MM.1S (cell line): ENCODE measurements around the gene PHF21A.

Source experiments
- DNase-seq: peaks from one replicate; pipeline ENCODE4 v3.0.0-alpha.2; 2015
- H2AFZ ChIP-seq: fragments of 300-600 bp; sonication (generic); 2 replicates; pipeline ENCODE4 v1.6.0; 2016; ENCODE audit warnings: antibody characterized with exemption, low read length
- H3F3A ChIP-seq: fragments of 300-600 bp; sonication (generic); 2 replicates; pipeline ENCODE4 v1.6.1; 2016; ENCODE audit warnings: mild to moderate bottlenecking, antibody characterized with exemption, low read length, moderate library complexity, mixed read lengths; ENCODE audit not compliant: insufficient read depth
- H3K27ac ChIP-seq: fragments of 300-600 bp; sonication (generic); 2 replicates; pipeline ENCODE4 v1.5.1; 2016; ENCODE audit warnings: mild to moderate bottlenecking, low read length
- H3K27me3 ChIP-seq: fragments of 300-600 bp; sonication (generic); replicated peaks from 2 replicates; pipeline ENCODE4 v1.6.0; 2016; ENCODE audit warnings: low read length; ENCODE audit not compliant: insufficient read depth
- H3K36me3 ChIP-seq: fragments of 300-600 bp; sonication (generic); replicated peaks from 2 replicates; pipeline ENCODE4 v1.6.1; 2016; ENCODE audit warnings: mild to moderate bottlenecking, low read length, mixed read lengths; ENCODE audit not compliant: insufficient read depth
- H3K4me1 ChIP-seq: fragments of 300-600 bp; sonication (generic); 2 replicates; pipeline ENCODE4 v1.6.1; 2016; ENCODE audit warnings: low read length, mixed read lengths
- H3K4me2 ChIP-seq: fragments of 300-600 bp; sonication (generic); 2 replicates; pipeline ENCODE4 v1.6.0; 2016; ENCODE audit warnings: low read depth, low read length
- H3K4me3 ChIP-seq: fragments of 300-600 bp; sonication (generic); 2 replicates; pipeline ENCODE4 v1.5.1; 2016; ENCODE audit warnings: low read length, mixed read lengths
- H3K79me2 ChIP-seq: fragments of 300-600 bp; sonication (generic); 2 replicates; pipeline ENCODE4 v1.6.1; 2016; ENCODE audit warnings: mixed run types, low read length, mixed read lengths
- H3K9ac ChIP-seq: fragments of 300-600 bp; sonication (generic); 2 replicates; pipeline ENCODE4 v1.6.1; 2016; ENCODE audit warnings: low read length, mixed read lengths
- H3K9me2 ChIP-seq: fragments of 300-600 bp; sonication (generic); replicated peaks from 2 replicates; pipeline ENCODE4 v1.6.1; 2016; ENCODE audit warnings: mild to moderate bottlenecking, low read length, mixed read lengths; ENCODE audit not compliant: insufficient read depth
- H3K9me3 ChIP-seq: fragments of 300-600 bp; sonication (generic); replicated peaks from 2 replicates; pipeline ENCODE4 v1.6.1; 2016; ENCODE audit warnings: mild to moderate bottlenecking, low read length, mixed read lengths; ENCODE audit not compliant: insufficient read depth
- H4K20me1 ChIP-seq: fragments of 300-600 bp; sonication (generic); 2 replicates; pipeline ENCODE4 v1.6.1; 2016; ENCODE audit warnings: mild to moderate bottlenecking, low read length, moderate library complexity, mixed read lengths; ENCODE audit not compliant: insufficient read depth
- CTCF ChIP-seq: fragments of 300-600 bp; sonication (generic); IDR thresholded peaks from 2 replicates; pipeline ENCODE4 v1.5.1; 2016; ENCODE audit warnings: antibody characterized with exemption, low read length, mixed read lengths
- EZH2 ChIP-seq: fragments of 300-600 bp; sonication (generic); optimal IDR thresholded peaks from 2 replicates; pipeline ENCODE3; 2017; ENCODE audit warnings: low read depth, mild to moderate bottlenecking, antibody characterized with exemption, low read length, mixed read lengths
- EZH2phosphoT487 ChIP-seq: fragments of 300-600 bp; sonication (generic); IDR thresholded peaks from 2 replicates; pipeline ENCODE4 v1.6.1; 2018; ENCODE audit warnings: antibody characterized with exemption, low read length

Gene PHF21A

GRCh38 chr11:45887587-45887986 lies 233.7 kb downstream of the PHF21A start:
- Histone ChIP-seq H2AFZ (no peak overlapping the region), H3K9me2 (no peaks in the 10 kb centered on the region), H3K79me2 (no peaks in the 10 kb centered on the region), H3K27me3 (no peaks in the 10 kb centered on the region), H3K4me1 (no peaks in the 10 kb centered on the region), H3K4me2 (no peak overlapping the region), H3K9ac (no peak overlapping the region), H3K36me3 (no peaks in the 10 kb centered on the region), H3K9me3 (no peaks in the 10 kb centered on the region), H3K4me3 (no peak overlapping the region), H3K27ac (no peak overlapping the region), H4K20me1 (no peaks in the 10 kb centered on the region), H3F3A (no peaks in the 10 kb centered on the region)
- no peak for DNase-seq
- TF ChIP-seq CTCF (no peak), EZH2phosphoT487 (no peak), EZH2 (no peak)

DNA sequence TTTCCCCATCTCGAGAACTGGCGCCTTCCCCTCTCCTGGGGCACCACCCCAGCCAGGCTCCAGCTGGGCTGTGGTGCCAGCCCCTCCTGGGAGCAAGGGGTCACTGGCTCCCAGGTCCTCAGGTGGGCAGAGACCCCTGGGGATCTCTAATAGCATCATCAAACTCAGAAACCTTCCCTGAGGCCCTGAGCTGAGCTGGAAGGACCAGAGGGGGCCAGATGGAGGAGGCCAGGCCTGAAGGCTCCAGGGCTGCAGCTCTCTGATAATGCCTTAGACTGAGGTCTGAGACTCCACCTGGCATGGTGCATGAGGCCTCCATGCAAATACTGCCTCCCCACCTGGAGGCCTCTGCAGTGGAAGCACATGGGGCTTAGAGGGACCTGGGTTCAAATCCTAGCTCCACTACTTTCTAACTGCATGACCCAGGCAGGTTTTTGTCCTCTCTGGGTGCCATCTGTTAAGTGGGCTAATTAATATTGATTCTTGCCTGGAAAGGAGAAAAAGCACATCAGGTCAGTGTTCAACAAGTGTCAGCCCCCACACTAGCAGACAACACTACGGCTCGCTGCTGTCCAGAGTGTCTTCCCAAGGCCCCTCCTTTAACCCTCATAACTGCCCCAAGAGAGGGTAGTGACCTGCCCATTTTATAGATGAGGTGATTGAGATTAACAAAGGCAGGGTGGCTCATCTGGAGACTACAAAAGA lies 234.3 kb downstream of the PHF21A start:
- H3K27me3 ChIP-seq: no peaks in the 10 kb centered on the region
- H3K27ac ChIP-seq: no peak overlapping the region
- no peak overlapping the region for H2AFZ ChIP-seq
- H4K20me1 ChIP-seq: no peaks in the 10 kb centered on the region
- no peaks in the 10 kb centered on the region for H3K4me1 ChIP-seq
- no peaks in the 10 kb centered on the region for H3K9me2 ChIP-seq
- no peak overlapping the region for H3K4me2 ChIP-seq
- H3F3A ChIP-seq: no peaks in the 10 kb centered on the region
- no peak overlapping the region for H3K9ac ChIP-seq
- H3K4me3 ChIP-seq: no peak overlapping the region
- no peaks in the 10 kb centered on the region for H3K36me3 ChIP-seq
- no peaks in the 10 kb centered on the region for H3K79me2 ChIP-seq
- no peaks in the 10 kb centered on the region for H3K9me3 ChIP-seq
- TF ChIP-seq EZH2phosphoT487: no peak
- no peak for TF ChIP-seq EZH2
- no peak for TF ChIP-seq CTCF
- no peak for DNase-seq

GRCh38 chr11:45885921-45886721 lies 235.1 kb downstream of the PHF21A start:
- Histone ChIP-seq H3F3A (no peaks in the 10 kb centered on the region), H3K9me2 (no peaks in the 10 kb centered on the region), H3K9ac (no peak overlapping the region; the same call in 1 of the 2 replicates), H3K27me3 (no peaks in the 10 kb centered on the region), H2AFZ (no peak overlapping the region), H3K9me3 (no peaks in the 10 kb centered on the region), H3K79me2 (no peaks in the 10 kb centered on the region), H3K36me3 (no peaks in the 10 kb centered on the region), H3K4me1 (no peaks in the 10 kb centered on the region), H3K27ac (no peak overlapping the region), H3K4me2 (peak overlapping the region; percentile 94; the same call in 1 of the 2 replicates), H3K4me3 (peak overlapping the region; percentile 50; the same call in 1 of the 2 replicates), H4K20me1 (no peaks in the 10 kb centered on the region)
- DNase-seq: no peak
- no peak for TF ChIP-seq EZH2
